SK-N-SH treated with all-trans-retinoic acid at 6 μM for 48 hours (cell line): Measurements from ENCODE around the gene RRAD.

Source experiments
- ATAC-seq: fragments of 200-7000 bp; cut with Tn5 transposase; 3 replicates; pipeline ENCODE4 v1.9.1; 2020; ENCODE audit warnings: mild to moderate bottlenecking, moderate library complexity
- ARNTL ChIP-seq: fragments of 450-650 bp; formaldehyde crosslinking; IDR thresholded peaks from 2 replicates; pipeline ENCODE4 v1.5.0; 2020; ENCODE audit warnings: low read depth, mild to moderate bottlenecking, moderate library complexity, borderline replicate concordance
- BACH2 ChIP-seq: fragments of 250-450 bp; sonication (Bioruptor Pico); IDR thresholded peaks from 2 replicates; pipeline ENCODE4 v1.9.0; 2021; ENCODE audit warnings: mild to moderate bottlenecking, borderline replicate concordance
- CSDC2 ChIP-seq: fragments of 250-450 bp; sonication (Bioruptor Pico); IDR thresholded peaks from 2 replicates; pipeline ENCODE4 v1.5.0; 2020; ENCODE audit warnings: mild to moderate bottlenecking, moderate library complexity
- ESRRG ChIP-seq: fragments of 250-450 bp; sonication (Bioruptor Pico); IDR thresholded peaks from 2 replicates; pipeline ENCODE4 v1.6.1; 2021; ENCODE audit warnings: mild to moderate bottlenecking
- GLIS3 ChIP-seq: fragments of 250-450 bp; sonication (Bioruptor Pico); IDR thresholded peaks from 2 replicates; pipeline ENCODE4 v1.5.0; 2020; ENCODE audit warnings: mild to moderate bottlenecking, moderate library complexity
- ISL1 ChIP-seq: fragments of 250-450 bp; sonication (Bioruptor Pico); IDR thresholded peaks from 2 replicates; pipeline ENCODE4 v2.1.2; 2022; ENCODE audit warnings: mild to moderate bottlenecking, moderate library complexity
- OSR1 ChIP-seq: fragments of 250-450 bp; sonication (Bioruptor Pico); IDR thresholded peaks from 2 replicates; pipeline ENCODE4 v1.8.0; 2022; ENCODE audit warnings: moderate library complexity, mild to moderate bottlenecking, inconsistent platforms
- PPARA ChIP-seq: fragments of 250-450 bp; sonication (Bioruptor Pico); IDR thresholded peaks from 2 replicates; pipeline ENCODE4 v1.5.0; 2020; ENCODE audit warnings: mild to moderate bottlenecking, borderline replicate concordance
- SNAI2 ChIP-seq: fragments of 250-450 bp; sonication (Bioruptor Pico); IDR thresholded peaks from 2 replicates; pipeline ENCODE4 v1.5.0; 2020; ENCODE audit warnings: mild to moderate bottlenecking, moderate library complexity
- TCF4 ChIP-seq: fragments of 250-450 bp; sonication (Bioruptor Pico); IDR thresholded peaks from 2 replicates; pipeline ENCODE4 v1.8.0; 2021; ENCODE audit warnings: mild to moderate bottlenecking, moderate library complexity, borderline replicate concordance
- TOX ChIP-seq: fragments of 250-450 bp; sonication (Bioruptor Pico); IDR thresholded peaks from 2 replicates; pipeline ENCODE4 v1.8.0; 2021; ENCODE audit warnings: mild to moderate bottlenecking, moderate library complexity, borderline replicate concordance
- ZC3H10 ChIP-seq: fragments of 250-450 bp; sonication (Bioruptor Pico); IDR thresholded peaks from 2 replicates; pipeline ENCODE4 v1.5.1; 2021; ENCODE audit warnings: mild to moderate bottlenecking, moderate library complexity
- ZFP3 ChIP-seq: fragments of 250-450 bp; sonication (Bioruptor Pico); IDR thresholded peaks from 2 replicates; pipeline ENCODE4 v1.5.0; 2020; ENCODE audit warnings: mild to moderate bottlenecking, moderate library complexity
- ZFP30 ChIP-seq: fragments of 450-650 bp; formaldehyde crosslinking; IDR thresholded peaks from 2 replicates; pipeline ENCODE4 v1.5.0; 2022; ENCODE audit warnings: mild to moderate bottlenecking, moderate library complexity
- ZNF565 ChIP-seq: fragments of 450-650 bp; formaldehyde crosslinking; conservative IDR thresholded peaks from 2 replicates; pipeline ENCODE4 v1.5.0; 2020; ENCODE audit warnings: low read depth, mild to moderate bottlenecking, moderate library complexity
- ZNF70 ChIP-seq: fragments of 450-650 bp; formaldehyde crosslinking; IDR thresholded peaks from 2 replicates; pipeline ENCODE4 v1.5.0; 2020; ENCODE audit warnings: mild to moderate bottlenecking, moderate library complexity
- ZNF8 ChIP-seq: fragments of 450-650 bp; formaldehyde crosslinking; IDR thresholded peaks from 2 replicates; pipeline ENCODE4 v1.5.0; 2020; ENCODE audit warnings: mild to moderate bottlenecking, moderate library complexity
- TF ChIP-seq, protein P1 (sequence below): fragments of 250-450 bp; sonication (Bioruptor Pico); IDR thresholded peaks from 2 replicates; pipeline ENCODE4 v1.5.0; 2020; ENCODE audit warnings: mild to moderate bottlenecking, moderate library complexity
- TF ChIP-seq, protein P2 (sequence below): fragments of 250-450 bp; sonication (Bioruptor Pico); IDR thresholded peaks from 2 replicates; pipeline ENCODE4 v1.5.1; 2021; ENCODE audit warnings: mild to moderate bottlenecking, moderate library complexity
- TF ChIP-seq, protein P3 (sequence below): fragments of 250-450 bp; sonication (Bioruptor Pico); IDR thresholded peaks from 2 replicates; pipeline ENCODE4 v1.8.0; 2020; ENCODE audit warnings: mild to moderate bottlenecking, moderate library complexity, borderline replicate concordance
- TF ChIP-seq, protein P4 (sequence below): fragments of 250-450 bp; sonication (Bioruptor Pico); IDR thresholded peaks from 2 replicates; pipeline ENCODE4 v1.5.1; 2020; ENCODE audit warnings: low read depth, mild to moderate bottlenecking, moderate library complexity

The RRAD gene

DNA sequence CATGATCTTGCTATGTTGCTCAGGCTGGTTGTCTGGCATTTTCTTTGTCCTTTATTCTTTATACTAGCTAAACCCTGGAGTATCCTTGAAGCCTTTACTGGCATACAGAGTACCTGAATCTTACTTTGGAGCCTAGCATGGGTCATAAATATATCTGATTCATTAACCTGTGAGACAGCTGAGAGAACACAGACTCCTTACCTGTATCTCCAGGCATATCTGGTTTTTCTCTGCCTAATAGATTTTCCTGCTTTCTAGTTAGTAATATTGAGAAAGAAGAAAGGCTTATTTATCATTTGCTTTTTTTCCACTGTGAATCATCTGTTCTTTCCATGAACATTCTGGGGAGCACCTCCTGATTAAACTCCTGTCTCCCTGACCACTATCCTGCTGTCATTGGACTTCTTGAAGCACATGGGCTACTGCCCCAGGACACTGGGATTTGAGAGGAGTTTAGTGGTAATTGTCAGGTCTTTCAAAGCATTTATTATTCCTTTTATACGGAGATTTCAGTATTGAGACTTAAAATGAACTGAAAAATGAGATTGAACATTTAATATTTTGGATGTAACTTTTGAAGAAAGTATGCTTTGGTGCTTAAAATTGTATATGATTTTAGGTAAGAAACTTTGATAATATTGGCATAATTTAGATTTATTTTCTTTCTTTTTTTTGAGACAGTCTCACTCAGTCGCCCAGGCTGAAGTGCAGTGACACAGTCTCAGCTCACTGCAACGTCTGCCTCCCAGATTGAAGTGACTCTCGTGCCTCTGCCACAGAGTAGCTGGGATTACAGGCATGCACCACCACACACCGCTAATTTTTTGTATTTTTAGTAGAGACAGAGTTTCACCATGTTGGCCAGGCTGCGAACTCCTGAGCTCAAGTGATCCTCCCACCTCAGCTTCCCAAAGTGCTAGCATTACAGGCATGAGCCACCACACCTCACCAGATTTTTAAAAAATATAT is 36.4 kb downstream of the RRAD start:
- no peak for ATAC-seq
- TF ChIP-seq BACH2 (CRISPR knock-in tag) = no peak
- TF ChIP-seq ESRRG (CRISPR knock-in tag) = no peak
- no peak for TF ChIP-seq GLIS3
- TF ChIP-seq TCF4 (CRISPR knock-in tag) = no peak

DNA sequence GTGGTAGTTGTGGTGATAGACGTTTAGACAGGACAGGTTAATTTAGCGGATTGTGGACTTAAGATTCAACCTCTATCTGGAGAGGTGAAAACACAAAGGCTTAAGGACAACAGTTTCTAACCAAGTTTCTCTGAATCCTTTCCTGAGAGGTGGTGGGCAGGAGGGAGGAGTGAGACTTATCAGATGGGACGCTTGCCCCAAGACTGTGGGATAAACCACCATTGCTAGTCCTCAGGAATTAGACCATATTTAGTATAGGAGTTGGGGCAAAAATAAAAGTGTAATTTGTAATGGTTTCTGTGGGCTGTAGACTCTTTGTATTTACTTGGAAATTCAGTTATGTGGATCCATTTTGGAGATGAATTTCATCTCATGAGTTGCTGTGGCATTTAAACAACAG is 38.4 kb downstream of the RRAD start:
- no peak for ATAC-seq
- no peak for TF ChIP-seq ZNF565
- no peak for TF ChIP-seq BACH2 (CRISPR knock-in tag)
- TF ChIP-seq, protein P1, sequence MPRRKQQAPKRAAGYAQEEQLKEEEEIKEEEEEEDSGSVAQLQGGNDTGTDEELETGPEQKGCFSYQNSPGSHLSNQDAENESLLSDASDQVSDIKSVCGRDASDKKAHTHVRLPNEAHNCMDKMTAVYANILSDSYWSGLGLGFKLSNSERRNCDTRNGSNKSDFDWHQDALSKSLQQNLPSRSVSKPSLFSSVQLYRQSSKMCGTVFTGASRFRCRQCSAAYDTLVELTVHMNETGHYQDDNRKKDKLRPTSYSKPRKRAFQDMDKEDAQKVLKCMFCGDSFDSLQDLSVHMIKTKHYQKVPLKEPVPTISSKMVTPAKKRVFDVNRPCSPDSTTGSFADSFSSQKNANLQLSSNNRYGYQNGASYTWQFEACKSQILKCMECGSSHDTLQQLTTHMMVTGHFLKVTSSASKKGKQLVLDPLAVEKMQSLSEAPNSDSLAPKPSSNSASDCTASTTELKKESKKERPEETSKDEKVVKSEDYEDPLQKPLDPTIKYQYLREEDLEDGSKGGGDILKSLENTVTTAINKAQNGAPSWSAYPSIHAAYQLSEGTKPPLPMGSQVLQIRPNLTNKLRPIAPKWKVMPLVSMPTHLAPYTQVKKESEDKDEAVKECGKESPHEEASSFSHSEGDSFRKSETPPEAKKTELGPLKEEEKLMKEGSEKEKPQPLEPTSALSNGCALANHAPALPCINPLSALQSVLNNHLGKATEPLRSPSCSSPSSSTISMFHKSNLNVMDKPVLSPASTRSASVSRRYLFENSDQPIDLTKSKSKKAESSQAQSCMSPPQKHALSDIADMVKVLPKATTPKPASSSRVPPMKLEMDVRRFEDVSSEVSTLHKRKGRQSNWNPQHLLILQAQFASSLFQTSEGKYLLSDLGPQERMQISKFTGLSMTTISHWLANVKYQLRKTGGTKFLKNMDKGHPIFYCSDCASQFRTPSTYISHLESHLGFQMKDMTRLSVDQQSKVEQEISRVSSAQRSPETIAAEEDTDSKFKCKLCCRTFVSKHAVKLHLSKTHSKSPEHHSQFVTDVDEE (CRISPR knock-in tag) = no peak
- TF ChIP-seq TCF4 (CRISPR knock-in tag) = no peak
- no peak for TF ChIP-seq OSR1 (CRISPR knock-in tag)
- TF ChIP-seq ZNF8 (CRISPR knock-in tag) = no peak
- TF ChIP-seq ZFP3 (CRISPR knock-in tag) = no peak
- TF ChIP-seq ZFP30 (CRISPR knock-in tag) = no peak
- no peak for TF ChIP-seq ZC3H10
- TF ChIP-seq ZNF70 (CRISPR knock-in tag) = no peak

DNA sequence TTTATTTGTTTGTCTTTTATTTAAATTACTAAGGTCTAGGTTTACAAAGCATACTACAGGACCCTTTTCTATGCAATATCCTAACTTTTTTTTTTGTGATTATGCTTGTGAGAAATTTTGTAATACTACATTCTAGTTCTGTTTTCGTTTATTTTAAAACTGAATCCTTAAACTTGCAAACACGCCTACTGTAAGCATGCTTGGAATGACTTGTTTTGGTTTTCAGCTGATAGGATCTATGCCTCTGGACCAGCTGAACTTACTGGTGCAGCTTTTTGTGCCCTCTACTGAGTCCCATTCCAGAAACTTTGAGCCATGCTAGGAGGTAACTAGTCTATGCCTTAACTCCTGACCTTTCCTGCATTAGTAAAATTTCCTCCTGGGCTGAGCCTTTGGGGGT is 39.0 kb downstream of the RRAD start:
- TF ChIP-seq ZC3H10 (no peak), ZFP30 (CRISPR knock-in tag) (no peak), ARNTL (CRISPR knock-in tag) (no peak), ESRRG (CRISPR knock-in tag) (no peak), ZFP3 (CRISPR knock-in tag) (no peak), PPARA (CRISPR knock-in tag) (no peak), GLIS3 (no peak), SNAI2 (no peak), TCF4 (CRISPR knock-in tag) (no peak), TOX (CRISPR knock-in tag) (no peak), ISL1 (CRISPR knock-in tag) (no peak)
- TF ChIP-seq, protein P2, sequence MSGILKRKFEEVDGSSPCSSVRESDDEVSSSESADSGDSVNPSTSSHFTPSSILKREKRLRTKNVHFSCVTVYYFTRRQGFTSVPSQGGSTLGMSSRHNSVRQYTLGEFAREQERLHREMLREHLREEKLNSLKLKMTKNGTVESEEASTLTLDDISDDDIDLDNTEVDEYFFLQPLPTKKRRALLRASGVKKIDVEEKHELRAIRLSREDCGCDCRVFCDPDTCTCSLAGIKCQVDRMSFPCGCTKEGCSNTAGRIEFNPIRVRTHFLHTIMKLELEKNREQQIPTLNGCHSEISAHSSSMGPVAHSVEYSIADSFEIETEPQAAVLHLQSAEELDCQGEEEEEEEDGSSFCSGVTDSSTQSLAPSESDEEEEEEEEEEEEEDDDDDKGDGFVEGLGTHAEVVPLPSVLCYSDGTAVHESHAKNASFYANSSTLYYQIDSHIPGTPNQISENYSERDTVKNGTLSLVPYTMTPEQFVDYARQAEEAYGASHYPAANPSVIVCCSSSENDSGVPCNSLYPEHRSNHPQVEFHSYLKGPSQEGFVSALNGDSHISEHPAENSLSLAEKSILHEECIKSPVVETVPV = no peak
- ATAC-seq = no peak

DNA sequence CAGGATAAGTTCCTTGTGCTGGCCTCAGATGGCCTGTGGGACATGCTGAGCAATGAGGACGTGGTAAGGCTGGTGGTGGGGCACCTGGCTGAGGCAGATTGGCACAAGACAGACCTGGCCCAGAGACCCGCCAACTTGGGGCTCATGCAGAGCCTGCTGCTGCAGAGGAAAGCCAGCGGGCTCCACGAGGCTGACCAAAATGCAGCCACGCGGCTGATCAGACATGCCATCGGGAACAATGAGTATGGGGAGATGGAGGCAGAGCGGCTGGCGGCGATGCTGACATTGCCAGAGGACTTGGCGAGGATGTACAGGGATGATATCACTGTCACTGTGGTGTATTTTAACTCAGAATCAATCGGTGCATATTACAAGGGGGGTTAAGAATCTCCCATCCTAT is 39.8 kb downstream of the RRAD start:
- TF ChIP-seq ISL1 (CRISPR knock-in tag) (no peak), TOX (CRISPR knock-in tag) (no peak)
- TF ChIP-seq, all 23 proteins: peak for 0
- no peak for ATAC-seq

DNA sequence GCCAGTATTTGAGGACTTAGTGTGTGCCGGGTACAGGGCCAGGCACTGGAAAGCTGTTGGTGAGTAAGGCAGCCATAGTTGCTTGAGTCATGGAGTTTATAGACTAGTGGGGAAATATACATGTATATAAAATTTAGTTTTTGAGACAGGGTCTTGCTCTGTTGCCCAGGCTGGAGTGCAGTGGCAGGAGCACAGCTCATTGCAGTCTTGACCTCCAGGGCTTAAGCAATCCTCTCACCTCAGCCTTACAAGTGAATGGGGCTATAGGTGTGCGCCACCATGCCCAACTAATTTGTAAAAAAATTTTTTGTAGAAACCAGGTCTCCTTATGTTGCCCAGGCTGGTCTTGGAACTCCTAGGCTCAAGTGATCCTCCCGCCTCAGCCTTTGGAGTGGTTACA is 42.6 kb downstream of the RRAD start:
- ATAC-seq = no peak
- TF ChIP-seq ZC3H10 (no peak), ZNF565 (no peak), CSDC2 (CRISPR knock-in tag) (no peak), GLIS3 (no peak), TOX (CRISPR knock-in tag) (no peak), BACH2 (CRISPR knock-in tag) (no peak), TCF4 (CRISPR knock-in tag) (no peak)
- TF ChIP-seq, protein P2 = no peak
- TF ChIP-seq, protein P3, sequence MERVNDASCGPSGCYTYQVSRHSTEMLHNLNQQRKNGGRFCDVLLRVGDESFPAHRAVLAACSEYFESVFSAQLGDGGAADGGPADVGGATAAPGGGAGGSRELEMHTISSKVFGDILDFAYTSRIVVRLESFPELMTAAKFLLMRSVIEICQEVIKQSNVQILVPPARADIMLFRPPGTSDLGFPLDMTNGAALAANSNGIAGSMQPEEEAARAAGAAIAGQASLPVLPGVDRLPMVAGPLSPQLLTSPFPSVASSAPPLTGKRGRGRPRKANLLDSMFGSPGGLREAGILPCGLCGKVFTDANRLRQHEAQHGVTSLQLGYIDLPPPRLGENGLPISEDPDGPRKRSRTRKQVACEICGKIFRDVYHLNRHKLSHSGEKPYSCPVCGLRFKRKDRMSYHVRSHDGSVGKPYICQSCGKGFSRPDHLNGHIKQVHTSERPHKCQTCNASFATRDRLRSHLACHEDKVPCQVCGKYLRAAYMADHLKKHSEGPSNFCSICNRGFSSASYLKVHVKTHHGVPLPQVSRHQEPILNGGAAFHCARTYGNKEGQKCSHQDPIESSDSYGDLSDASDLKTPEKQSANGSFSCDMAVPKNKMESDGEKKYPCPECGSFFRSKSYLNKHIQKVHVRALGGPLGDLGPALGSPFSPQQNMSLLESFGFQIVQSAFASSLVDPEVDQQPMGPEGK (CRISPR knock-in tag) = no peak
- TF ChIP-seq, protein P1 (CRISPR knock-in tag) = no peak
- TF ChIP-seq, protein P4, sequence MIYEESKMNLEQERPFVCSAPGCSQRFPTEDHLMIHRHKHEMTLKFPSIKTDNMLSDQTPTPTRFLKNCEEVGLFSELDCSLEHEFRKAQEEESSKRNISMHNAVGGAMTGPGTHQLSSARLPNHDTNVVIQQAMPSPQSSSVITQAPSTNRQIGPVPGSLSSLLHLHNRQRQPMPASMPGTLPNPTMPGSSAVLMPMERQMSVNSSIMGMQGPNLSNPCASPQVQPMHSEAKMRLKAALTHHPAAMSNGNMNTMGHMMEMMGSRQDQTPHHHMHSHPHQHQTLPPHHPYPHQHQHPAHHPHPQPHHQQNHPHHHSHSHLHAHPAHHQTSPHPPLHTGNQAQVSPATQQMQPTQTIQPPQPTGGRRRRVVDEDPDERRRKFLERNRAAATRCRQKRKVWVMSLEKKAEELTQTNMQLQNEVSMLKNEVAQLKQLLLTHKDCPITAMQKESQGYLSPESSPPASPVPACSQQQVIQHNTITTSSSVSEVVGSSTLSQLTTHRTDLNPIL (CRISPR knock-in tag) = no peak
